Glomerular endothelial cell (primary cell): Measurements from ENCODE around the gene MILR1. TPM values are rescaled to one million over a fixed set of nuclear protein-coding genes. Genes with fewer than 3 reads are reported as not detected.

ENCODE experiments used
- total RNA-seq: library from RNA; depleted of rRNA; stranded (reverse); fragments of >200 nt; gene quantifications from 2 replicates; pipeline ENCODE4 v1.2.3, GENCODE V29; 2015

Gene MILR1
- total RNA-seq, 1 donor from 2014 or later, result 6.0 TPM

Other genes with a start within 250 kb of the MILR1 start
- 24.3 and 26.4 TPM in 2 replicates for gene TEX2, start 185.9 kb upstream of the MILR1 start, total RNA-seq
- 1,094 and 1,415 TPM in 2 replicates for gene PECAM1, start 58.3 kb upstream of the MILR1 start, total RNA-seq
- 2.7 and 6.0 TPM in 2 replicates for gene POLG2, start 47.9 kb downstream of the MILR1 start, total RNA-seq
- gene DDX5, start 57.2 kb downstream of the MILR1 start, total RNA-seq, result 682 and 789 TPM in 2 replicates
- 11.1 and 25.2 TPM in 2 replicates for gene CEP95, start 57.9 kb downstream of the MILR1 start, total RNA-seq
- gene SMURF2, start 213.2 kb downstream of the MILR1 start, total RNA-seq, result 149 and 266 TPM in 2 replicates